HepG2 (cell line): ENCODE measurements around the gene PSME3IP1. TPM values are rescaled to one million over a fixed set of nuclear protein-coding genes. Genes with fewer than 3 reads are reported as not detected.

Experiments used
- ARID2 ChIP-seq: sonication (generic); formaldehyde crosslinking; IDR thresholded peaks from 2 replicates; pipeline ENCODE4 v1.8.1; 2022; ENCODE audit warnings: mild to moderate bottlenecking, missing genetic modification reagents, borderline replicate concordance
- CREBL2 ChIP-seq: sonication (generic); formaldehyde crosslinking; IDR thresholded peaks from 2 replicates; pipeline ENCODE4 v1.8.1; 2023; ENCODE audit warnings: missing genetic modification reagents, mild to moderate bottlenecking, borderline replicate concordance
- HNRNPL ChIP-seq: fragments of 200-400 bp; formaldehyde crosslinking; IDR thresholded peaks from 2 replicates; pipeline ENCODE4 v1.6.1; 2017; ENCODE audit warnings: mild to moderate bottlenecking, low read depth, low read length
- JUNB ChIP-seq: sonication (generic); formaldehyde crosslinking; IDR thresholded peaks from 2 replicates; pipeline ENCODE4 v1.8.0; 2022; ENCODE audit warnings: missing genetic modification reagents, mild to moderate bottlenecking, borderline replicate concordance
- KAT7 ChIP-seq: IDR thresholded peaks from 2 replicates; pipeline ENCODE4 v1.6.1; 2018; ENCODE audit warnings: borderline replicate concordance, missing compliant biosample characterization
- MED1 ChIP-seq: sonication (generic); formaldehyde crosslinking; IDR thresholded peaks from 2 replicates; pipeline ENCODE4 v1.4.0; 2020; ENCODE audit warnings: missing genetic modification reagents
- MIXL1 ChIP-seq: IDR thresholded peaks from 2 replicates; pipeline ENCODE4 v1.6.1; 2016
- MTA3 ChIP-seq: sonication (generic); formaldehyde crosslinking; IDR thresholded peaks from 2 replicates; pipeline ENCODE4 v1.4.0; 2020; ENCODE audit warnings: missing genetic modification reagents
- RFX1 ChIP-seq: fragments of 450-650 bp; IDR thresholded peaks from 2 replicates; pipeline ENCODE4 v1.6.1; 2017
- SMARCE1 ChIP-seq: fragments of 450-650 bp; IDR thresholded peaks from 2 replicates; pipeline ENCODE4 v1.6.1; 2017; ENCODE audit warnings: borderline replicate concordance
- SUZ12 ChIP-seq: fragments of 150-350 bp; IDR thresholded peaks from 2 replicates; pipeline ENCODE4 v1.6.1; 2014; ENCODE audit warnings: low read depth, low read length
- YEATS4 ChIP-seq: sonication (generic); formaldehyde crosslinking; IDR thresholded peaks from 2 replicates; pipeline ENCODE4 v1.4.0; 2020; ENCODE audit warnings: missing genetic modification reagents, borderline replicate concordance
- ZBTB21 ChIP-seq: sonication (generic); formaldehyde crosslinking; IDR thresholded peaks from 2 replicates; pipeline ENCODE4 v1.4.0; 2020; ENCODE audit warnings: missing genetic modification reagents
- ZBTB7A ChIP-seq: sonication (generic); formaldehyde crosslinking; IDR thresholded peaks from 2 replicates; pipeline ENCODE4 v1.8.0; 2022; ENCODE audit warnings: mild to moderate bottlenecking, missing genetic modification reagents
- ZFAT ChIP-seq: sonication (generic); formaldehyde crosslinking; conservative IDR thresholded peaks from 2 replicates; pipeline ENCODE4 v1.8.1; 2023; ENCODE audit warnings: missing genetic modification reagents, inconsistent platforms
- ZFYVE20 ChIP-seq: sonication (generic); formaldehyde crosslinking; IDR thresholded peaks from 2 replicates; pipeline ENCODE4 v1.8.0; 2023; ENCODE audit warnings: low read depth, mild to moderate bottlenecking, moderate library complexity, missing genetic modification reagents, borderline replicate concordance
- ZNF253 ChIP-seq: sonication (generic); formaldehyde crosslinking; IDR thresholded peaks from 2 replicates; pipeline ENCODE4 v1.8.0; 2022; ENCODE audit warnings: mild to moderate bottlenecking, missing genetic modification reagents, borderline replicate concordance
- ZNF326 ChIP-seq: sonication (generic); formaldehyde crosslinking; IDR thresholded peaks from 2 replicates; pipeline ENCODE4 v1.4.0; 2020; ENCODE audit warnings: missing genetic modification reagents, borderline replicate concordance
- ZNF468 ChIP-seq: sonication (generic); formaldehyde crosslinking; IDR thresholded peaks from 2 replicates; pipeline ENCODE4 v1.8.0; 2022; ENCODE audit warnings: mild to moderate bottlenecking, moderate library complexity, missing genetic modification reagents
- ZNF557 ChIP-seq: sonication (generic); formaldehyde crosslinking; IDR thresholded peaks from 2 replicates; pipeline ENCODE4 v1.4.0; 2020; ENCODE audit warnings: missing genetic modification reagents
- ZNF709 ChIP-seq: sonication (generic); formaldehyde crosslinking; IDR thresholded peaks from 2 replicates; pipeline ENCODE4 v1.5.0; 2020; ENCODE audit warnings: mild to moderate bottlenecking, missing genetic modification reagents
- ZNF749 ChIP-seq: sonication (generic); formaldehyde crosslinking; IDR thresholded peaks from 2 replicates; pipeline ENCODE4 v1.8.0; 2022; ENCODE audit warnings: mild to moderate bottlenecking, missing genetic modification reagents, moderate library complexity, borderline replicate concordance
- ZNF878 ChIP-seq: sonication (generic); formaldehyde crosslinking; IDR thresholded peaks from 2 replicates; pipeline ENCODE4 v1.8.1; 2023; ENCODE audit warnings: mild to moderate bottlenecking, missing genetic modification reagents, moderate library complexity
- polyA plus RNA-seq, 8 experiments: library from polyadenylated mRNA; depleted of rRNA in 3 of 8; stranded (reverse) in 7 of 8; unstranded in 1 of 8; fragments of >200 nt; fragmentation: Illumina TruSeq in 4 of 8; extraction: Trizol in 4 of 8; gene quantifications; 2 replicates each; pipeline versions ENCODE4 v1.2.1 to v1.2.3, GENCODE V29; 2011 to 2016; ENCODE audit warnings: low read depth in 4 of 8, missing spikeins in 1 of 8, mixed read lengths in 1 of 8; ENCODE audit not compliant: insufficient read depth in 1 of 8
- total RNA-seq, 5 experiments: library from RNA; depleted of rRNA; stranded (reverse); fragments of >200 nt; fragmentation: Illumina TruSeq; extraction: Trizol; gene quantifications; 2 replicates each; pipeline ENCODE4 v1.2.3, GENCODE V29; 2016; ENCODE audit warnings: low read depth in 1 of 5
- TF ChIP-seq, protein P1 (sequence below): sonication (generic); formaldehyde crosslinking; IDR thresholded peaks from 2 replicates; pipeline ENCODE4 v1.4.0; 2020; ENCODE audit warnings: mild to moderate bottlenecking, missing genetic modification reagents
- TF ChIP-seq, protein P2 (sequence below): sonication (generic); formaldehyde crosslinking; IDR thresholded peaks from 2 replicates; pipeline ENCODE4 v1.8.1; 2022; ENCODE audit warnings: low read depth, mild to moderate bottlenecking, missing genetic modification reagents
- TF ChIP-seq, protein P3 (sequence below): sonication (generic); formaldehyde crosslinking; IDR thresholded peaks from 2 replicates; pipeline ENCODE4 v1.8.1; 2023; ENCODE audit warnings: mild to moderate bottlenecking, inconsistent platforms, moderate library complexity, missing genetic modification reagents, borderline replicate concordance

PSME3IP1 gene
- total and polyA plus RNA-seq, 2 of the 13 experiments (the other 11 are each of a cell fraction or from before 2014, with no cell fraction given), result 90.8 to 99.8 TPM

GRCh38 chr16:57194512-57194911, 8.7 kb upstream of the PSME3IP1 start (continued):
- TF ChIP-seq ARID2 (CRISPR knock-in tag) (peak; percentile 74; the same call in 1 of the 2 replicates), MIXL1 (CRISPR knock-in tag) (peak; percentile 91), ZBTB7A (CRISPR knock-in tag) (no peak), ZBTB21 (CRISPR knock-in tag) (no peak), KAT7 (no peak), ZNF253 (CRISPR knock-in tag) (no peak), JUNB (peak; percentile 92; the same call in 1 of the 2 replicates), RFX1 (no peak), MTA3 (no peak), SUZ12 (no peak), ZNF709 (CRISPR knock-in tag) (no peak), HNRNPL (no peak), SMARCE1 (peak; percentile 84; the same call in 1 of the 2 replicates), ZNF326 (CRISPR knock-in tag) (no peak), ZNF878 (CRISPR knock-in tag) (no peak), ZNF749 (CRISPR knock-in tag) (no peak), YEATS4 (CRISPR knock-in tag) (no peak), MED1 (peak; percentile 72; the same call in 1 of the 2 replicates), ZFYVE20 (no peak), ZNF468 (CRISPR knock-in tag) (no peak), CREBL2 (CRISPR knock-in tag) (no peak), ZFAT (no peak), ZNF557 (no peak)
- TF ChIP-seq, protein P1, sequence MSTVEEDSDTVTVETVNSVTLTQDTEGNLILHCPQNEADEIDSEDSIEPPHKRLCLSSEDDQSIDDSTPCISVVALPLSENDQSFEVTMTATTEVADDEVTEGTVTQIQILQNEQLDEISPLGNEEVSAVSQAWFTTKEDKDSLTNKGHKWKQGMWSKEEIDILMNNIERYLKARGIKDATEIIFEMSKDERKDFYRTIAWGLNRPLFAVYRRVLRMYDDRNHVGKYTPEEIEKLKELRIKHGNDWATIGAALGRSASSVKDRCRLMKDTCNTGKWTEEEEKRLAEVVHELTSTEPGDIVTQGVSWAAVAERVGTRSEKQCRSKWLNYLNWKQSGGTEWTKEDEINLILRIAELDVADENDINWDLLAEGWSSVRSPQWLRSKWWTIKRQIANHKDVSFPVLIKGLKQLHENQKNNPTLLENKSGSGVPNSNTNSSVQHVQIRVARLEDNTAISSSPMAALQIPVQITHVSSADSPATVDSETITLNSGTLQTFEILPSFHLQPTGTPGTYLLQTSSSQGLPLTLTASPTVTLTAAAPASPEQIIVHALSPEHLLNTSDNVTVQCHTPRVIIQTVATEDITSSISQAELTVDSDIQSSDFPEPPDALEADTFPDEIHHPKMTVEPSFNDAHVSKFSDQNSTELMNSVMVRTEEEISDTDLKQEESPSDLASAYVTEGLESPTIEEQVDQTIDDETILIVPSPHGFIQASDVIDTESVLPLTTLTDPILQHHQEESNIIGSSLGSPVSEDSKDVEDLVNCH (CRISPR knock-in tag), result no peak
- TF ChIP-seq, protein P2, sequence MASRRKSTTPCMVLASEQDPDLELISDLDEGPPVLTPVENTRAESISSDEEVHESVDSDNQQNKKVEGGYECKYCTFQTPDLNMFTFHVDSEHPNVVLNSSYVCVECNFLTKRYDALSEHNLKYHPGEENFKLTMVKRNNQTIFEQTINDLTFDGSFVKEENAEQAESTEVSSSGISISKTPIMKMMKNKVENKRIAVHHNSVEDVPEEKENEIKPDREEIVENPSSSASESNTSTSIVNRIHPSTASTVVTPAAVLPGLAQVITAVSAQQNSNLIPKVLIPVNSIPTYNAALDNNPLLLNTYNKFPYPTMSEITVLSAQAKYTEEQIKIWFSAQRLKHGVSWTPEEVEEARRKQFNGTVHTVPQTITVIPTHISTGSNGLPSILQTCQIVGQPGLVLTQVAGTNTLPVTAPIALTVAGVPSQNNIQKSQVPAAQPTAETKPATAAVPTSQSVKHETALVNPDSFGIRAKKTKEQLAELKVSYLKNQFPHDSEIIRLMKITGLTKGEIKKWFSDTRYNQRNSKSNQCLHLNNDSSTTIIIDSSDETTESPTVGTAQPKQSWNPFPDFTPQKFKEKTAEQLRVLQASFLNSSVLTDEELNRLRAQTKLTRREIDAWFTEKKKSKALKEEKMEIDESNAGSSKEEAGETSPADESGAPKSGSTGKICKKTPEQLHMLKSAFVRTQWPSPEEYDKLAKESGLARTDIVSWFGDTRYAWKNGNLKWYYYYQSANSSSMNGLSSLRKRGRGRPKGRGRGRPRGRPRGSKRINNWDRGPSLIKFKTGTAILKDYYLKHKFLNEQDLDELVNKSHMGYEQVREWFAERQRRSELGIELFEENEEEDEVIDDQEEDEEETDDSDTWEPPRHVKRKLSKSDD (CRISPR knock-in tag), result no peak
- TF ChIP-seq, protein P3, sequence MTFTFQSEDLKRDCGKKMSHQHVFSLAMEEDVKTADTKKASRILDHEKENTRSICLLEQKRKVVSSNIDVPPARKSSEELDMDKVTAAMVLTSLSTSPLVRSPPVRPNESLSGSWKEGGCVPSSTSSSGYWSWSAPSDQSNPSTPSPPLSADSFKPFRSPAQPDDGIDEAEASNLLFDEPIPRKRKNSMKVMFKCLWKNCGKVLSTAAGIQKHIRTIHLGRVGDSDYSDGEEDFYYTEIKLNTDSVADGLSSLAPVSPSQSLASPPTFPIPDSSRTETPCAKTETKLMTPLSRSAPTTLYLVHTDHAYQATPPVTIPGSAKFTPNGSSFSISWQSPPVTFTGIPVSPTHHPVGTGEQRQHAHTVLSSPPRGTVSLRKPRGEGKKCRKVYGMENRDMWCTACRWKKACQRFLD (CRISPR knock-in tag), result no peak
